PFSK-1 (cell line): ENCODE measurements around the gene ANKRD10.

Experiments used
- FOXP2 ChIP-seq: optimal IDR thresholded peaks from 2 replicates; pipeline ENCODE3; 2011; ENCODE audit warnings: borderline replicate concordance, control low read depth, inconsistent platforms; ENCODE audit not compliant: insufficient read depth; ENCODE audit errors: extremely low read length, extremely low read depth
- POLR2AphosphoS5 ChIP-seq: IDR thresholded peaks from 2 replicates; pipeline ENCODE4 v1.6.1; 2012; ENCODE audit warnings: low read depth, mild to moderate bottlenecking, control low read depth, low read length, moderate library complexity
- SIN3A ChIP-seq: IDR thresholded peaks from 2 replicates; pipeline ENCODE4 v1.6.1; 2012; ENCODE audit warnings: mild to moderate bottlenecking, low read length, moderate library complexity, borderline replicate concordance; ENCODE audit not compliant: insufficient read depth
- TAF1 ChIP-seq: IDR thresholded peaks from 2 replicates; pipeline ENCODE4 v1.6.1; 2012; ENCODE audit warnings: low read length, control low read depth, borderline replicate concordance; ENCODE audit not compliant: insufficient read depth
- TF ChIP-seq, protein P1 (sequence below), 2 experiments: IDR thresholded peaks; 2 replicates each; pipeline versions ENCODE4 v1.6.1 to v1.8.0; 2011 to 2012; ENCODE audit warnings: low read depth in 2 of 2, low read length in 2 of 2, control low read depth in 1 of 2, inconsistent platforms in 1 of 2, mild to moderate bottlenecking in 1 of 2, moderate library complexity in 1 of 2; ENCODE audit not compliant: insufficient read depth in 1 of 2

ANKRD10 gene

DNA sequence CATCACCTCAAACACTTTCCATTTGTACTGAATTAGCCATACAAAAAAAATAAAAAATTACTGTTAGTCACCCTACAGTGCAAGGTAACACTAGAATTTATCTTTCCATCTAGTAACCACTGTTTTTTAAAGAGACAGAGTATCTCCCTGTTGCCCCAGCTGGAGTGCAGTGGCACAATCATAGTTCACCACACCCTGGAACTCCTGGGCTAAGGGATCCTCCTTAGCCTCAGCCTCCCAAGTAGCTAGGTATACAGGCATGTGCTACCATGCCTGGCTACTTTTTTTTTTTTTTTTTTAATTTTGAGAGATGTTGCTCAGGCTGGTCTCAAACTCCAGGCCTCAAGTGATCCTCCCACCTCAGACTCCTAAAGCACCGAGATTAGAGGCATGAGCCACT is 17.9 kb downstream of the ANKRD10 start:
- TF ChIP-seq POLR2AphosphoS5 = no peak
- TF ChIP-seq, protein P1, sequence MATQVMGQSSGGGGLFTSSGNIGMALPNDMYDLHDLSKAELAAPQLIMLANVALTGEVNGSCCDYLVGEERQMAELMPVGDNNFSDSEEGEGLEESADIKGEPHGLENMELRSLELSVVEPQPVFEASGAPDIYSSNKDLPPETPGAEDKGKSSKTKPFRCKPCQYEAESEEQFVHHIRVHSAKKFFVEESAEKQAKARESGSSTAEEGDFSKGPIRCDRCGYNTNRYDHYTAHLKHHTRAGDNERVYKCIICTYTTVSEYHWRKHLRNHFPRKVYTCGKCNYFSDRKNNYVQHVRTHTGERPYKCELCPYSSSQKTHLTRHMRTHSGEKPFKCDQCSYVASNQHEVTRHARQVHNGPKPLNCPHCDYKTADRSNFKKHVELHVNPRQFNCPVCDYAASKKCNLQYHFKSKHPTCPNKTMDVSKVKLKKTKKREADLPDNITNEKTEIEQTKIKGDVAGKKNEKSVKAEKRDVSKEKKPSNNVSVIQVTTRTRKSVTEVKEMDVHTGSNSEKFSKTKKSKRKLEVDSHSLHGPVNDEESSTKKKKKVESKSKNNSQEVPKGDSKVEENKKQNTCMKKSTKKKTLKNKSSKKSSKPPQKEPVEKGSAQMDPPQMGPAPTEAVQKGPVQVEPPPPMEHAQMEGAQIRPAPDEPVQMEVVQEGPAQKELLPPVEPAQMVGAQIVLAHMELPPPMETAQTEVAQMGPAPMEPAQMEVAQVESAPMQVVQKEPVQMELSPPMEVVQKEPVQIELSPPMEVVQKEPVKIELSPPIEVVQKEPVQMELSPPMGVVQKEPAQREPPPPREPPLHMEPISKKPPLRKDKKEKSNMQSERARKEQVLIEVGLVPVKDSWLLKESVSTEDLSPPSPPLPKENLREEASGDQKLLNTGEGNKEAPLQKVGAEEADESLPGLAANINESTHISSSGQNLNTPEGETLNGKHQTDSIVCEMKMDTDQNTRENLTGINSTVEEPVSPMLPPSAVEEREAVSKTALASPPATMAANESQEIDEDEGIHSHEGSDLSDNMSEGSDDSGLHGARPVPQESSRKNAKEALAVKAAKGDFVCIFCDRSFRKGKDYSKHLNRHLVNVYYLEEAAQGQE (IDR thresholded peaks at IDR 0.05; ENCODE audit: insufficient read depth in 1 of 2, low read depth in 2 of 2, low read length in 2 of 2) = no peak
- TF ChIP-seq FOXP2 = no peak
- TF ChIP-seq TAF1 = no peak
- TF ChIP-seq SIN3A = no peak

DNA sequence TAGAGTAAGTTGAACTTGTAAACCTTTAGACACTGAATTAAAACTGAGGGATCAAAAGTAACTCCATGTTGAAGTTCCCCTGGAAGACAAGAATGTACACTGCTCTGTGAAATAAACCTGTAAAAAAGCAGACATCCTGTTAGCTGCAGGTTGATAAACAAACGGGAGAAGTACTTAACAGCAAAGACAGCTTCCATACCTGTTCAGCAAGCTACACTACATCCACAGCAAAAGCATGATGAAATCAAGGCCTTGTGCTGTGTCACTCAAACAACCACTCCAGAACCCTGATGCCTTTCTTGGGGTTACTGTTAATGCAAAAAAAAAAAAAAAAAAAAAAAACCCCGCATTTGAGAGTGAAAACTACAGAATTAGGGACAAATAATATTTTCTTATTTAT is 20.8 kb downstream of the ANKRD10 start:
- TF ChIP-seq FOXP2 = no peak
- no peak for TF ChIP-seq SIN3A
- no peak for TF ChIP-seq TAF1
- no peak for TF ChIP-seq POLR2AphosphoS5
- TF ChIP-seq, protein P1 (IDR thresholded peaks at IDR 0.05; ENCODE audit: insufficient read depth in 1 of 2, low read depth in 2 of 2, low read length in 2 of 2) = no peak

DNA sequence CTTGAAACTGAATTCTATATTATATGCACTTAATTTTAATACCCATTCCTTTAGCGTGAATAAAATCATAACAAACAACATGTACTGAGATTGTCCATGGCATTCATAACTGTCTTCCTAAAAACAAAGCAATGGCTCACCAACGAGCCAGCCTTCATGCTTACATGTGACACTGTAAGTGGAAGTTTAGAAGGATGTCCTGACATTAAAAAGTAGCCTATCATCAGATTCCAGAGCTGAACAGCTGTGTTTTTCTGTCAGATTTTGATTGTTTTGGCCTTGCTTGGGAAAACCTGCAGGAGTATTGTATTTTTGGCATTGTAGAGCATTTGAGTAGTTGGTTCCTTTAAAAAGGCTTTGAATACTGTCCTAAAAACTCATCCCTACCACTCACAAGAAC is 21.3 kb downstream of the ANKRD10 start:
- TF ChIP-seq SIN3A = no peak
- no peak for TF ChIP-seq TAF1
- TF ChIP-seq POLR2AphosphoS5 = no peak
- TF ChIP-seq, protein P1 (IDR thresholded peaks at IDR 0.05; ENCODE audit: insufficient read depth in 1 of 2, low read depth in 2 of 2, low read length in 2 of 2) = no peak
- no peak for TF ChIP-seq FOXP2

DNA sequence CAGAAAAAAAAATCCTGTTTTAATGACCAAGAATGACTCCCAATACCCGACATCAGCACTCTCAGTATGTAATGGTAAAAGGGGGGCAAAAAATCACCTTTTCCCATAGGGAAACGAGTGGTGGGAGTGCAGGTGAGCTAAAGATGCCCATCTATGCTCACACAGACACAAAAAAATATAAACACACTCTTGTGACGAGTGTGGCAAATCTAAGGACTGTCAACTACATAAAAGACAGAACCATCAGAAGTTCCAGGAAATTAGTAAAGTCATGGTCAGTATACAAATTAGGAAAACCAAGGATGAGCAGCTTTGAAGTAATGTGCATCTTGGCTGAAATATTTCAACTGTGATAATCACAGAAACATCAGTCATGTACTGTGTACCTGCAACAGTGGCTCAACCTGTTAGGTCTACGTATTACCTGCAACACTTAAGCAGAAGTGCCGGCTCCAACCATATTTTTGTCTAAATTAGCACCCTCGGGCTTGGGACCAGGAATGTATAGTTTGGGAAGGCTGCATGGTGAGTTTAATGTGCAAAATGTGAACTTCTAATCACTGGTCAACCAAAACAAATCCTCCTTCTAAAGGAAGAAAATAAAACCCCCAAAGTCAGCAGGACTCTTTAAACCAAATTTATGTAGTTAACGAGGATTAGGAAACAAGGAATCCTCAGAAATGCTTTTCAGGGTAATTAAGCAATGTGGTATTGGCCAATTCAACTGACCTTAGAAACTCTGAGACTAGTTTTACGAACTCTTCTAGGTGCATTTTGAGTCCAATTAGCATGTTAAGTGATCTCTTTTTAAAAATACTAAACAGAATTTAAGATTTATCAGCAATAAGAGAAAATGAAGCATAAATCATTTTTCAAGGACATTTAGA is 24.3 kb downstream of the ANKRD10 start:
- TF ChIP-seq, protein P1 (IDR thresholded peaks at IDR 0.05; ENCODE audit: insufficient read depth in 1 of 2, low read depth in 2 of 2, low read length in 2 of 2) = no peak
- TF ChIP-seq FOXP2 (no peak), POLR2AphosphoS5 (no peak), SIN3A (no peak), TAF1 (no peak)
